K562 (cell line): Measurements from ENCODE around the gene ZBTB14. TPM values are rescaled to one million over a fixed set of nuclear protein-coding genes. Genes with fewer than 3 reads are reported as not detected.

Source experiments
- ATAC-seq: fragments of 200-7000 bp; cut with Tn5 transposase; 3 replicates; pipeline ENCODE4 v1.9.1; 2020; ENCODE audit warnings: moderate library complexity
- BruUV-seq: library from RNA; stranded (reverse); fragments of 400-500 nt; replicated peaks from 2 replicates; lab custom pipeline; 2021; lab: Mats Ljungman, UMichigan
- CTCF ChIA-PET: fragments of 300-600 bp; formaldehyde crosslinking; extraction: SDS; loops from one replicate; lab custom pipeline; 2021; ENCODE audit warnings: low intra/inter-chr PET ratio; lab: Yijun Ruan, JAX
- POLR2A ChIA-PET: fragments of 300-600, 350-650 bp; sonication (Branson Sonifier 250); formaldehyde crosslinking; extraction: SDS; loops from one replicate; lab custom pipeline; 2021; ENCODE audit warnings: antibody characterized with exemption, inconsistent platforms; lab: Yijun Ruan, JAX
- DNase-seq, 4 experiments: peaks; one replicate each; pipeline versions ENCODE4 v3.0.0 to v3.0.0-alpha.2; 2011 to 2018; ENCODE audit warnings: low spot score in 3 of 4, mixed read lengths in 3 of 4; ENCODE audit errors: extremely low read depth in 1 of 4
- FAIRE-seq: peaks from 2 replicates; lab custom pipeline; 2011; peaks lifted over from hg19 to GRCh38; lab: Jason Lieb, UNC
- H2AFZ ChIP-seq: 2 replicates; pipeline ENCODE4 v1.6.0; 2011; ENCODE audit warnings: low read depth, low read length, control low read depth, inconsistent platforms
- H3K27ac ChIP-seq: fragments of 200-600 bp; 3 replicates; pipeline ENCODE4 v1.8.0; 2011; ENCODE audit warnings: low read depth, mild to moderate bottlenecking, control low read depth, inconsistent platforms, low read length, moderate library complexity, mixed read lengths; ENCODE audit errors: extremely low read depth
- H3K27me3 ChIP-seq, 2 experiments: fragments of 300-600 bp in 1 of 2; 2 replicates in 1 of 2; 3 replicates in 1 of 2; pipeline versions ENCODE4 v1.6.0 to v1.8.0; 2011; ENCODE audit warnings: inconsistent platforms in 2 of 2, low read length in 2 of 2, mild to moderate bottlenecking in 1 of 2, mixed read lengths in 1 of 2, moderate library complexity in 1 of 2; ENCODE audit not compliant: control insufficient read depth in 2 of 2, insufficient read depth in 2 of 2
- H3K36me3 ChIP-seq: fragments of 300-600 bp; 3 replicates; pipeline ENCODE4 v1.8.0; 2011; ENCODE audit warnings: mild to moderate bottlenecking, low read length, inconsistent platforms; ENCODE audit not compliant: control insufficient read depth, insufficient read depth
- H3K4me1 ChIP-seq, 2 experiments: fragments of 200-600 bp in 1 of 2; replicated peaks in 1 of 2; 2 replicates in 1 of 2; 3 replicates in 1 of 2; pipeline versions ENCODE4 v1.5.1 to v1.8.0; 2011; ENCODE audit warnings: inconsistent platforms in 2 of 2, low read length in 2 of 2, mild to moderate bottlenecking in 1 of 2, mixed read lengths in 1 of 2, moderate library complexity in 1 of 2; ENCODE audit not compliant: control insufficient read depth in 2 of 2, insufficient read depth in 2 of 2
- H3K4me2 ChIP-seq: 2 replicates; pipeline ENCODE4 v1.6.1; 2011; ENCODE audit warnings: low read length, control low read depth, inconsistent platforms, mixed read lengths; ENCODE audit not compliant: insufficient read depth
- H3K4me3 ChIP-seq: fragments of 200-600 bp; sonication (generic), shearing (Covaris generic); 2 replicates; pipeline ENCODE4 v1.5.1; 2016; ENCODE audit warnings: control low read depth, inconsistent platforms
- H3K79me2 ChIP-seq: fragments of 200-600 bp; 3 replicates; pipeline ENCODE4 v1.8.0; 2011; ENCODE audit warnings: low read length, inconsistent platforms; ENCODE audit not compliant: control insufficient read depth, insufficient read depth
- H3K9ac ChIP-seq, 2 experiments: 2 replicates each; pipeline versions ENCODE4 v1.6.0 to v1.6.1; 2011; ENCODE audit warnings: low read depth in 2 of 2, low read length in 2 of 2, control low read depth in 1 of 2, inconsistent platforms in 1 of 2, mild to moderate bottlenecking in 1 of 2, mixed read lengths in 1 of 2; ENCODE audit not compliant: insufficient read depth in 1 of 2
- H3K9me1 ChIP-seq: one replicate; pipeline ENCODE4 v1.6.0; 2011; ENCODE audit warnings: inconsistent platforms, mild to moderate bottlenecking, low read length, moderate library complexity; ENCODE audit not compliant: control insufficient read depth, insufficient read depth
- H3K9me3 ChIP-seq: replicated peaks from 2 replicates; pipeline ENCODE4 v1.5.1; 2011; ENCODE audit warnings: low read depth, low read length, inconsistent platforms; ENCODE audit not compliant: control insufficient read depth, insufficient read depth
- H4K20me1 ChIP-seq: replicated peaks from 2 replicates; pipeline ENCODE4 v1.6.1; 2011; ENCODE audit warnings: low read length, inconsistent platforms, mixed read lengths; ENCODE audit not compliant: control insufficient read depth, insufficient read depth
- BCL6 ChIP-seq: fragments of 250-450 bp; sonication (Bioruptor Pico); IDR thresholded peaks from 2 replicates; pipeline ENCODE4 v1.4.0; 2020
- HDAC6 ChIP-seq: IDR thresholded peaks from 2 replicates; pipeline ENCODE4 v1.6.1; 2012; ENCODE audit warnings: low read depth, mild to moderate bottlenecking, control low read depth, inconsistent platforms, low read length, moderate library complexity
- HMGXB4 ChIP-seq: sonication (generic); formaldehyde crosslinking; IDR thresholded peaks from 2 replicates; pipeline ENCODE4 v1.8.1; 2023; ENCODE audit warnings: mild to moderate bottlenecking, missing genetic modification reagents
- NFE2 ChIP-seq: IDR thresholded peaks from 2 replicates; pipeline ENCODE4 v1.6.1; 2014; ENCODE audit warnings: antibody characterized with exemption, low read depth
- PHF8 ChIP-seq: fragments of 200-600 bp; sonication (generic); IDR thresholded peaks from 2 replicates; pipeline ENCODE4 v1.6.1; 2012; ENCODE audit warnings: mixed run types, mild to moderate bottlenecking, inconsistent platforms, low read length, moderate library complexity, borderline replicate concordance
- SMARCA5 ChIP-seq: fragments of 450-650 bp; IDR thresholded peaks from 2 replicates; pipeline ENCODE4 v1.6.1; 2016
- in situ Hi-C: fragments of 300-500 bp; cut with MboI; formaldehyde crosslinking; loops from 4 replicates; pipeline ENCODE4 v1.15.0; 2018; ENCODE audit warnings: inconsistent platforms, mixed read lengths
- intact Hi-C: fragments of 100-400 bp; cut with micrococcal nuclease; formaldehyde crosslinking; loops from 2 replicates; pipeline ENCODE4 v1.14.2; 2022
- polyA plus RNA-seq, 8 experiments: library from polyadenylated mRNA; depleted of rRNA in 4 of 8; stranded (reverse) in 5 of 8; unstranded in 3 of 8; fragments of >200 nt; fragmentation: Nextera tagmentation in 2 of 8; fragmentation: Illumina TruSeq in 1 of 8; extraction: Ambion mirVana in 2 of 8; extraction: Trizol in 1 of 8; gene quantifications; 2 replicates each; pipeline versions ENCODE4 v1.2.1 to v1.2.3, GENCODE V29; 2011 to 2014; ENCODE audit warnings: inconsistent platforms in 1 of 8, missing spikeins in 1 of 8
- total RNA-seq, 7 experiments: library from RNA; depleted of rRNA in 6 of 7; stranded (reverse); fragments of >200 nt in 6 of 7; fragmentation: Illumina TruSeq in 2 of 7; extraction: Trizol in 2 of 7; gene quantifications; 2 replicates each; pipeline versions ENCODE4 v1.2.1 to v1.2.3, GENCODE V29; 2011 to 2021; ENCODE audit warnings: low replicate concordance in 1 of 7

The ZBTB14 gene
- total and polyA plus RNA-seq, 9 of the 15 experiments (the other 6 are each of a cell fraction or from before 2014, with no cell fraction given), result 2.8 to 12.6 (median 9.0) TPM

- no peak for DNase-seq
- H3K9ac ChIP-seq, result no peak overlapping the region
- peak; percentile 55 for TF ChIP-seq NFE2
- no peak for TF ChIP-seq HDAC6
- TF ChIP-seq PHF8, result no peak
- TF ChIP-seq BCL6, result no peak
- no peak for TF ChIP-seq SMARCA5
- TF ChIP-seq HMGXB4 (CRISPR knock-in tag), result no peak
- TF ChIP-seq, all 486 proteins: peak for 1
- no peak overlapping the region for H3K4me3 ChIP-seq
- no peaks in the 10 kb centered on the region for H3K79me2 ChIP-seq
- no peaks in the 10 kb centered on the region for H3K9me3 ChIP-seq
- intact Hi-C loops, result no loop called here
- no peak overlapping the region for H3K4me2 ChIP-seq
- ATAC-seq, result no peak
- CTCF ChIA-PET, result no interaction called here
- H3K9me1 ChIP-seq, result no peaks in the 10 kb centered on the region
- no peak overlapping the region for H3K27ac ChIP-seq
- POLR2A ChIA-PET, result no interaction called here
- no peak overlapping the region for H2AFZ ChIP-seq
- FAIRE-seq, result no peak
- H3K4me1 ChIP-seq, result no peaks in the 10 kb centered on the region
- in situ Hi-C loops, result loop anchor here (25.0 kb wide), 1 partner anchor 1451 kb away; the partner anchor contains the start of gene ARHGAP28
- no peaks in the 10 kb centered on the region for H4K20me1 ChIP-seq
- H3K27me3 ChIP-seq, result no peaks in the 10 kb centered on the region
- no TSS peak for BruUV-seq
- H3K36me3 ChIP-seq, result peaks cover 12% of the 10 kb centered on the region; the same call in 2 of the 3 replicates
These were observed 9.0 kb downstream of the ZBTB14 start for GRCh38 chr18:5286525-5286924.
